ENCODE data around the gene GON4L. TPM values are rescaled to one million over a fixed set of nuclear protein-coding genes. Genes with fewer than 3 reads are reported as not detected.
"Not testable (repeated sequence)": the region's sequence is repeated elsewhere in the genome, so short reads cannot be mapped to it uniquely, and the experiment has no call there.

Gene GON4L, protein sequence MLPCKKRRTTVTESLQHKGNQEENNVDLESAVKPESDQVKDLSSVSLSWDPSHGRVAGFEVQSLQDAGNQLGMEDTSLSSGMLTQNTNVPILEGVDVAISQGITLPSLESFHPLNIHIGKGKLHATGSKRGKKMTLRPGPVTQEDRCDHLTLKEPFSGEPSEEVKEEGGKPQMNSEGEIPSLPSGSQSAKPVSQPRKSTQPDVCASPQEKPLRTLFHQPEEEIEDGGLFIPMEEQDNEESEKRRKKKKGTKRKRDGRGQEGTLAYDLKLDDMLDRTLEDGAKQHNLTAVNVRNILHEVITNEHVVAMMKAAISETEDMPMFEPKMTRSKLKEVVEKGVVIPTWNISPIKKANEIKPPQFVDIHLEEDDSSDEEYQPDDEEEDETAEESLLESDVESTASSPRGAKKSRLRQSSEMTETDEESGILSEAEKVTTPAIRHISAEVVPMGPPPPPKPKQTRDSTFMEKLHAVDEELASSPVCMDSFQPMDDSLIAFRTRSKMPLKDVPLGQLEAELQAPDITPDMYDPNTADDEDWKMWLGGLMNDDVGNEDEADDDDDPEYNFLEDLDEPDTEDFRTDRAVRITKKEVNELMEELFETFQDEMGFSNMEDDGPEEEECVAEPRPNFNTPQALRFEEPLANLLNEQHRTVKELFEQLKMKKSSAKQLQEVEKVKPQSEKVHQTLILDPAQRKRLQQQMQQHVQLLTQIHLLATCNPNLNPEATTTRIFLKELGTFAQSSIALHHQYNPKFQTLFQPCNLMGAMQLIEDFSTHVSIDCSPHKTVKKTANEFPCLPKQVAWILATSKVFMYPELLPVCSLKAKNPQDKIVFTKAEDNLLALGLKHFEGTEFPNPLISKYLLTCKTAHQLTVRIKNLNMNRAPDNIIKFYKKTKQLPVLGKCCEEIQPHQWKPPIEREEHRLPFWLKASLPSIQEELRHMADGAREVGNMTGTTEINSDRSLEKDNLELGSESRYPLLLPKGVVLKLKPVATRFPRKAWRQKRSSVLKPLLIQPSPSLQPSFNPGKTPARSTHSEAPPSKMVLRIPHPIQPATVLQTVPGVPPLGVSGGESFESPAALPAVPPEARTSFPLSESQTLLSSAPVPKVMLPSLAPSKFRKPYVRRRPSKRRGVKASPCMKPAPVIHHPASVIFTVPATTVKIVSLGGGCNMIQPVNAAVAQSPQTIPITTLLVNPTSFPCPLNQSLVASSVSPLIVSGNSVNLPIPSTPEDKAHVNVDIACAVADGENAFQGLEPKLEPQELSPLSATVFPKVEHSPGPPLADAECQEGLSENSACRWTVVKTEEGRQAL (N-terminal part only)
- 42.8 TPM for total RNA-seq

DNA sequence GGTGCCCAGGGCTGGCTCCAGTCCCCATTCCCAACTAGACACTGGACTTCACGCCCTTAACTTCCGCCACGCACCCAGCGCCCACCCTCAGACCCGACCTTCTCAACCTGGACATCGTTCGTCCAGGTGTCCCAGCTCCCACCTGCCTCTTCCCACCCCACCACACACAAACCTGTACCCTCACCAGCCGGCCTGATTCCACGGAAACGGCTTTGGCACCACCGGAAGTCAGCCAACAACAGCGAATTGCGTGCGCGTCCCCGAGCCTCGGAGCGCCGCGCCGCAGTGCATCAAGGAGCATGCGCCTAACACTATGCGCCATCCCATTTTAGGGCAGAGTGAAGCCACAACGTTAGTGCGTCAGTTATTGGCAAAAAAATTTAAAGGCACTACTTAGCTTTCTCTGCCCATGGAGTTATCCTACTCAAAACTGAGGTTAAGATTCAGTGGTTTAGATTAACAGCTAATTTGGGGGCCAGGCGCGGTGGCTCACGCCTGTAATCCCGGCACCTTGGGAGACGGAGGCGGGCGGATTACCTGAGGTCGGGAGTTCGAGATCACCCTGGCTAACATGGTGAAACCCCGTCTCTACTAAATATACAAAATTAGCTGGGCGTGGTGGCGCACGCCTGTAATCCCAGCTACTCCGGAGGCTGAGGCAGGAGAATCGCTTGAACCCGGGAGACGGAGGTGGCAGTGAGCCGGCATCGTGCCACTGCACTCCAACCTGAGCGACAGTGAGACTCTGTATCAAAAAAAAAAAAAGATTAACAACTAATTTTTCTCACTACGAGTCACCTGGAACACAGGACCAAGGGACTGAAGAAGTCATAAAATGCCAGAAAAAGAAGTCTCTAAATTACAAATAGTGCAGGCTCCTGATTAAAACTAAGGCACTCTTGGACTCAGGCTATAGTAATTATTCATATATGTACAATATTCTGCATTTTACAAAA is at the start of gene GON4L:
Gene GON4L (minus strand): TSS at position 240 of the 956 bp plus-strand sequence. CDS start 3,434 bp downstream, outside the sequence.
- DNase-seq (ENCODE audit: low spot score in 2 of 2) (peak; percentile 72 to 88), FAIRE-seq (no peak)

DNA sequence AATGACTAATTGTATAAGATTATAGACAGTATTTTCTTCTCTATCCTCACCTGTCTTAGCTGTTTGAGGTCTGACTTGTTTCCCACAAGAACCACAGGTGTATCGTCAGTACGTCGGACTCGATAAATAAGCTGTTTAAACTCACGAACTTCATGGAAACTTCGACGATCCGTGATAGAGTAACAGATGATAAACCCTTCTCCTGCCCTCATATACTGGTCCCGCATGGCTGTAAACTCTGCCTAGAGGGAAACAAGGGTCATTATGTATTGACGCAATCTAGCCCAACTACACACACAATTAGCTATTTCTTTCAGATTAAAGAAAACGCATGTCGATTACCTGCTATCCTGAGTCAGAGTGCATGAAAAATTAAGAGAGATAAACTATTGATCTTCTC is 47.2 kb upstream of the GON4L start:
- no peak for DNase-seq (ENCODE audit: low spot score in 2 of 2)
- no peak for FAIRE-seq

DNA sequence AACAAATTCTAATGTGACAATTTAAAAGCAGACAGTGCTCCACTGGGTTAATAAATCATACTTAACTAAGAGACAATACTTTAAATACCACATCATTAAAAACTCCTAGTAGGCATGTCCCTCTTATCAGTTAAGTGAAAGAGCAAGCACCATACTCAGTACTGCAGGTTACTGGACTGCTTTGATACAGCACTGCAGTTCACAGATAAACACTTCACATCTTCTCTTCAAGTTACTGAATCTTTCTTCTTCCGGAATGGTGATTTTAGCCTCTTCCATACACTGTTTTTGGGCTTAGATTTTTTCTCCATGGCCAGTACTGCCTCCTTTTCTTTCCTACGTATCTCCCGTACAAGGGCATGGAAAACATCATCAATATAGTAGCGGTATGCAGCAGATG is 43.1 kb upstream of the GON4L start:
- FAIRE-seq: no peak

DNA sequence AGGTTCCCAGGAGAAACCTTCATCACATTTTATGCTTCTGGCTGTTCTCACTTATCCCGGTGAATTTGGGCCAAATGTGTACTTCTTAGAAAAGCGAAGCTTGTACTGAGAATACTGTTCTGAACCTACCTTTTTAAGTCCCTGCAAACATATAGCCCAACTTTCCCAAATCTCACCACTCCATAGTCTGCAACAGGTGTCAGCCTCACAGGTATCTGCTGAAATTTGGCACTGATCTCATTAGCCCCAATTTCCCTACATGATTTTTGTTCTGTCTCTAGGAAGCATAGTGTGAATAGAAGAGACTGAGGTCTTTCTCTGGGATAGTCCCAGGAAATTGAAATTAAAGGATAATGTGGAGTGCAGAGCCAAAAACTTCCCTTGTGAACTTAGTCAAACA is 42.7 kb upstream of the GON4L start:
- no peak for DNase-seq (ENCODE audit: low spot score in 2 of 2)
- no peak for FAIRE-seq

More for the DNA sequence above, 43.1 kb upstream of the GON4L start:
- no peak for DNase-seq (ENCODE audit: low spot score in 2 of 2)

DNA sequence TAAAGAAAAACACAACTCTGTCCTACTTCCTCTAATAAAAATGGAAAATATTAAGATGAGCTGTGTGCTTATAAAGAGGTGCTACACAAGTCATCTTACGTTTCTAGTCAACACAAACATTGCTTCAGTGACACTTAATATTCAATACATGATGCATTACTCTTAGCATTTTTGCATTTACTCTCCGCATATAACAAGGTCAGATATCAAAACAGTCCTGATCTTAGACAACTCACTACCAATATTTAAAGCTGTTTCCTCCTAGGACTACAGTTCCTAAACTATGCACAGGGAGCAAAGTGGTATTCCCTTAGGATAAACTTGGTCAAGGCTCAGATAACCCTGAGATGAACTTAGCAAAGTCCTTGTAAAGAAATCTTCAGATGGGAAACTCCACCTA is 41.9 kb upstream of the GON4L start:
- DNase-seq (ENCODE audit: low spot score in 2 of 2) (no peak), FAIRE-seq (no peak)

DNA sequence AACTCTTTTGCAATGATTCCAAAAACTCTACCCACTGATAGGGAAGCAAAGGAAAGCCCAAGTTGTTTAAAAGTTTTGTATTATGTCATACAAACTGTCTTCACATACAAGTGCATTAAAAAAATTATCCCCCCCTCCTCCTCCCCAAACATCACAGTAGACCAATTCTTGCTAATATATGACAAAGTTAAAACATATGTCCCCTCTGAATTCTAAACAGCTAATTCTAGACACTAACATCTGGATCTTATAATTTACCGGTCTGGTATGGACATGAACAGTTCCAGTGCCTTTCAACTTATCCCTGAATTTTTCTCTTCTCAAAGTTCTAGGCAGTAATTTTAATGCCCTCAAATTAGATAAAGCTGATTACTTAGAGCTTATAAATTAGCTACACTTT is 40.7 kb upstream of the GON4L start:
- DNase-seq (ENCODE audit: low spot score in 2 of 2) (no peak), FAIRE-seq (no peak)

DNA sequence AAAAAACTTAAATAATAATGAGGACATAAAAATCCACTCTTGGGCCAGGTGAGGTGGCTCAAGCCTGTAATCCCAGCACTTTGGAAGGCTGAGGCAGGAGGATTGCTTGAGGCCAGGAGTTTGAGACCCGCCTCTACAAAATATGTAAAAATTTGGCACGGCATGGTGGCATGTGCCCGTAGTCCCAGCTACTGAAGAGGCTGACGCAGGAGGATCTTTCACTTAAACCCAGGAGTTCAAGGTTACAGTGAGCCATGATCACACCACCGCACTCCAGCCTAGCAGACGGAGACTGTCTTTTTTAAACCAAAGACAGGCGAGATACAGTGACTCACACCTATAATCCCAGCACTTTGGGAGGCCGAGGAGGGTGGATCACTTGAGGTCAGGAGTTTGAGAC is 39.5 kb upstream of the GON4L start:
- not testable (repeated sequence) for FAIRE-seq; DNase-seq (ENCODE audit: low spot score in 2 of 2)

DNA sequence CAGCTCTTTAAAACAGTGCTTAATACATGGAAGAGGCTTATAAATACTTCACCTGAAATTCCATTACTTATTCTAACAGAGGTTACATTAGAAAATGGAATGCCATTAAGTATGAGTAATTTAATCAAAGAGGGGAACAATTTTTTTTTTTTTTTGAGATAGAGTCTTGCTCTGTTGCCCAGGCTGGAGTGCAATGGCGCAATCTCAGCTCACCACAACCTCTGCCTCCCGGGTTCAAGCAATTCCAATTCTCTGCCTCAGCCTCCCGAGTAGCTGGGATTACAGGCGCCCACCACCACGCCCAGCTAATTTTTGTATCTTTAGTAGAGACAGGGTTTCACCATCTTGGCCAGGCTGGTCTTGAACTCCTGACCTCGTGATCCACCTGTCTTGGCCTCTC is 38.6 kb upstream of the GON4L start:
- FAIRE-seq; DNase-seq (ENCODE audit: low spot score in 2 of 2): not testable (repeated sequence)

DNA sequence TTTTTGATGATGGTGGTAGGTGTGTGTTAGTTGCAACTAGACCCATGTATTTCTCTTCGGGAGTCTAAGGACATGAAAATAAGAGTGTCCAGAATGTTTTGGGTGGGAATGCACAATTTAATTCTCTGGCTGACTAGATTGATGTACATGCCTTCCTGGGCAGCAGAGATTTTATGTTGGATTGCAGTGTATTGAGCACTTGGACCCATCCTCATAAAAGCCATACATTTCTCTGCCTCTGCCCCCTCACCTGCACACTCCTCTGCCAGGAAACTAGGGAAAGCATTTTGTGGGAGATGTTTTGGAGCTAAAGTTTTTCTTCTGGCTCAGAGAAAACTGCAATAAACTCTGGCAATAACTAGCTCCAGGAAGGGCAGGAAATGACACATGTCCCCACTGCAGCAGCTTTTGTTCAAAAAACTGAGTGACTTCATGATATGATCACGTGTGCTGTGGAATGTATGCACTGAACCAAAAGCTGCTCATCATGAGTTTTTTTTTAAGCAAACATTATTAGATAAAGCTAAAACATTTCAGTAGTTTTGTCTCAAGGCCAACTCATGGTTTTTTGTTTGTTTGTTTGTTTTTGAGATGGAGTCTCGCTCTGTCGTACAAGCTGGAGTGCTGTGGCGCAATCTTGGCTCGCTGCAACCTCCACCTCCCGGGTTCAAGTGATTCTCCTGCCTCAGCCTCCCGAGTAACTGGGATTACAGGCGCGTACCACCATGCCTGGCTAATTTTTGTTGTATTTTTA is 36.6 kb upstream of the GON4L start:
- DNase-seq (ENCODE audit: low spot score in 2 of 2) (no peak), FAIRE-seq (no peak)

DNA sequence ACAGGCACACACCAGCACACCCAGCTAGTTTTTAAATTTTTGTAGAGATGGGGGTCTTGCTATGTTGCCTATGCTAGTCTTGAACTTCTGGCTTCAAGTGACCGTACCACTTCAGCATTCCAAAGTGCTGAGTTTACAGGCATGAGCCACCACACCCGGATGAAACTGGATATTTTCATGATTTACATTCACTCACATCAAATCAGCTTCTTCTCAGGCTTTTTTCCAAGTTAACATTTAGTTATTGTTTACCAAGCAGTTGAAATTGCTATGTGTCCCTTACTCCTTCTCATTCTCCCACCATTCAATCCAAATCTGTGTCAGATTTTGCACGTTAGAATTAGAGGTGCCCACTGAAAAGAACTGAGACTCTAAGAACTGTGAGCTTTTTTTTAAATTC is 35.8 kb upstream of the GON4L start:
- FAIRE-seq (no peak), DNase-seq (ENCODE audit: low spot score in 2 of 2) (no peak)

DNA sequence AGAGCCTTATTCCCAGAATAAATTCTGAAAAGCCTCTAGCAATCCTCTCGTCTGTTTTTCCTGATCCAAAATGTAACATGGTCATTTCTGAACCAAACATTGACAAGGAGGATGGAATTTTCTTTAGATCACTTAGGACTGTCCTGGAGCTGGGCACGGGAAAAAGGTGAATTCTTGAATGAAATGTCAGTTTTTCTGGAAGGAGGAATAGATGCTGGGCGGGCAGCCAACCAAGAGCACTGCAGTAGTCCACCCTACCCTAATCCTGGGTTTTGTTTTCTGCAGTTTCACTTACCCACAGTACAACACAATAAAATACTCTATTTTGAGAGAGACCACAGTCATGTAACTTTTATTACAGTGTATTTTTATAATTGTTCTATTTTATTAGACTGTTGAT is 33.2 kb upstream of the GON4L start:
- FAIRE-seq (no peak), DNase-seq (ENCODE audit: low spot score in 2 of 2) (no peak)

DNA sequence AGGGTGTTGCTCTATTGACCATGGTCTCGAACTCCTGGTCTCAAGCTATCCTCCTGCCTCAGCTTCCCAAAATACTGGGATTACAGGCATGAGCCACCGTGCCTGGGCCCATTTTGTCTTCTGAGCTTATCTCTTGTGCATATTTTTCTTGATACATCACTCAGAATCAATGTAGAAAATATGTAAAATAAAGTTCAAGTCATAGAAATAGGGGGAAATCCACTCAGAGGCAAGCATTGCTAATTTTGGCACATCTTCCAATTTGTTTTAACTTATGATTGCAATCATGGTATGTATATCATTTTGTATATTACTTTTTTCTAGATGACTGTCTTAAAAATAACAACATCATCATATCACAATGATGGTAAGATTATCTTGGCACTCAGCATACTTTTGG is 32.6 kb upstream of the GON4L start:
- DNase-seq (ENCODE audit: low spot score in 2 of 2) (no peak), FAIRE-seq (no peak)

DNA sequence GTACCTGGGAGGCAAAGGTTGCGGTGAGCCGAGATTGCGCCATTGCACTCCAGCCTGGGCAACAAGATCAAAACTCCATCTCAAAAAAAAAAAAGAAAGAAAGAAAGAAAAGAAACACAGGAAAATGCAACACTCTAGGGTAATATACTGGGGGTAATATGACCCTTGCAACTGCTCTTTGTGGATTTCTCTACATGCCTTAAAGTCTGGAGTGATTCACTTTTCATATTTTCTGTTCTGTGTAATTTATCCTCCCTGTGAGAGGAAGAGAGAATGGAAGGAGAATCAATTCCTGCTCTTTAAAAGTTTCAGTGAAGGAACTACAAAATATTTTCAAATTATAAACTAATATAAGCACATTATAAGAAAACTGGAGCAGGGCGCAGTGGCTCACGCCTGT is 31.5 kb upstream of the GON4L start:
- no peak for FAIRE-seq
- no peak for DNase-seq (ENCODE audit: low spot score in 2 of 2)

DNA sequence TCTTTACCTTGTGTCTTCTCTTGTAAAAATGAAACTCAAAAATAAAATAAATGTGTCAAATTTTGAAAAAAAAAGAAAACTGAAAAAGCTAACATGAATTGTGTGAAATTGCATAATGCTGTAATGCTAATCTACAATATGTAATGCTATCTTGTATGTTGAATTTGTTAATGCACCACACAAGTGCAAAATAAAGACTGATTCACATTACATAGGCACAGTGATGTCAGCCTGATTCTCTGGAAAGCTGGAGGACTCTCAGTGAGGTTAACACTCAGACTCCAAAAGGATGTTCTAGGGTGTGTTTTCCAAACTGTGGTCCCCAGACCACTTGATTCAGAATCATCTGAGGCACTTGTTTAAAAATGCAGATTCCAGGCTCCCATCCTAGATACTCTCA is 28.0 kb upstream of the GON4L start:
- FAIRE-seq (no peak), DNase-seq (ENCODE audit: low spot score in 2 of 2) (no peak)

DNA sequence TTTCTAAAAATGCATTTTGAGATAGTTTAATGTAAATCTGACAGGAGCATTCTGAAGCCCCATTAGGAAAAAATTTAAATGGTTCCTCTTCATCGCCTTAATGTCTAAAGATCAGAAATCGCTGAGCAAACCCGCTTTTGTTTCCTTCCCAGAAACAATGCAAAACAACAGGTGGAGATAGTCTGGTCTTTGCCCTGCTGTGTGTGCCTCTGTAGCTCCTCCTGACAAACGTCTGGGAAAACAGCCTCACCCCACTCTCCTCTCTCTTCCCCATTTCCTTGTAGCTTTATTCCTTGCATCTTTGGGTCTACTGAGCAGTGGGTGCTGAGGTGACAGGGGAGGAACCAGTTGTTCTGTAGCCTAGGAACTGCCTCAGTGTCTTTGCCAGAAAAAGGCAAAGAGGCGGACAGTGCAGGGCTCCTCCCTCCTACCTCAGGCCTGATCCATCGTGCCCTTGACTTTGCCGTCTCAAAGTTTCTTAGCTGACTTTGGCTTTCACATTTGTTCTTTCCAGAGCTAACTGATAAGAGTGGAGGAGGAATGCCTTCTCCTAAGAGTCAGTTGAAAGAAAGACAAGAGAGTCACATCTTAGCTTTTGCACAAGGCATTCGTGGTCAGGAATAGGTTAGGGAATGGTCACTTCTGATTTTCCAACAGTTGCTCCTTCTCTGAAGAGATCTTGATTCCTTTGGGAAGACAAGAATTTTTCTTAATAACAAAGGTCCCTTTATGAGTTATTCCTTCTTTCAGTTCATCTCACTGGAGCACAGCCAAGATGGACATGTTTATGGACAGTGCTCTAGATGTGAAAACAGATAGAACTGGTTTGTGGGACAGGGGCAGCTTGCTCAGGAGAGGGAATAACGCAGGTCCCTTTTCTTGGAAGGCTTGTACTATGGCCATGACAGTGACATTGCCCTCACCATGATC is 27.3 kb upstream of the GON4L start:
- FAIRE-seq: no peak
- no peak for DNase-seq (ENCODE audit: low spot score in 2 of 2)

DNA sequence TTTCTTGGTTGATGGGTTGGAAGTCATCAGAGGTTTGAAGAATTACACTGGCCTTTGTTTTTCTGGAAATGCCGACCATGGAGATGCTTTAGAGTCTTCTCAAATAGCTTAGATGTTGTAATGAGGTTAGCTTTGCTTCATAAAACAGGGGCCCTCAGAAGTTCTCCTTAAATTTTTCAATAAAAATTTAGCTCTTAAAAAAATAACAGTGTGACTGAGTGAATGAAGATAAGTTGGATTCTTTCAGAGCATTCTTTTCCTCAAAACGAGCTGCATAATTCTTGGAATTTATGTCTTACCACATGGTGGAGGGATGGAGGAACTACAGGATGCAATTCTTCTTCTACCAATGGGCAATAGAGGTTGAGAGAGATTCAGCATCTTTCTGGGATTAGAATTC is 25.8 kb upstream of the GON4L start:
- FAIRE-seq (no peak), DNase-seq (ENCODE audit: low spot score in 2 of 2) (no peak)

DNA sequence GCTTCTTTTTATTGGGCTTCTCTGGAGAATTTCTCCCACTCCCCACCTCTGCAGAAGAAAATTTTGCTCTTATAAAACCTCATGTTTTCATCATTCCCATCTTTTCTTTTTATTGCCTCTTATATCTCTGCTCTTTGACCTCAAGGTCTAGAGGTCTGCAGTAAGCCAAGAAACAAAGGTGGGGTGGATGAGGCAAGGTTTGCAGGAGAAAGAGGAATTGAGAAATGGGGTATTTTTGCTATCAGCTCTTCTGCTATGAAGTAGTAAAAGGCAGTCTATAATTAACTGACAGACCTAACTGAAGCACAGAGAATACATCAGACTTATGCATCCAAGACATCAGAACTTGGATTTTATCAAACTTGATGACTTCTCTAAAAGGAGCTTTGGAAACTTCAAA is 25.2 kb upstream of the GON4L start:
- DNase-seq (ENCODE audit: low spot score in 2 of 2): no peak
- no peak for FAIRE-seq

DNA sequence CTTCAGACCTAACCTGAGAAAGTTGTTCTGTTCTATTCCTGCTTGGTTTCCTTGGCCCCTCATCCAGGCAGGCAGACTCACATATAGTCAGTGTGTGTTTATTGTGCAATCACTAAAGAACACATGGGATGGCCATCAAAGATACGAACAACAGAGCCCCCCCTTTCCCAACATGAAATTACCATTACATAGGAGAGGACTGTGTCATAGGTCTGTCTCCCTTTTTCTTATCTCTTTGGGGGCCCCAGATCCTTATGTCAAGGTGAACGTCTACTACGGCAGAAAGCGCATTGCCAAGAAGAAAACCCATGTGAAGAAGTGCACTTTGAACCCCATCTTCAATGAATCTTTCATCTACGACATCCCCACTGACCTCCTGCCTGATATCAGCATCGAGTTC is 23.9 kb upstream of the GON4L start:
- DNase-seq (ENCODE audit: low spot score in 2 of 2) (no peak), FAIRE-seq (no peak)
